ENCODE measurements around the gene UBTF. TPM values are rescaled to one million over a fixed set of nuclear protein-coding genes. Genes with fewer than 3 reads are reported as not detected.
A peak's percentile ranks its signal among the peaks of the same experiment; 100 is the strongest.

The UBTF gene
- total and polyA plus RNA-seq, 2 of the 4 experiments (the other 2 are of a cell fraction), result 29.7 to 42.1 TPM

GRCh38 chr17:44191941-44192496 lies 27.5 kb downstream of the UBTF start:
- Histone ChIP-seq H2BK5ac (ENCODE audit: low read depth, low read length, poor library complexity, severe bottlenecking) (no peak overlapping the region), H3K4me3 (ENCODE audit: insufficient read depth, low read depth, low read length) (no peak overlapping the region), H2BK15ac (ENCODE audit: low read depth, low read length) (no peak overlapping the region), H3K14ac (replicated peaks; ENCODE audit: low read depth, low read length) (no peak overlapping the region), H3K4me2 (ENCODE audit: low read depth, low read length) (no peak overlapping the region), H3K9me3 (ENCODE audit: control insufficient read depth, insufficient read depth, low read length) (no peaks in the 10 kb centered on the region), H3K23ac (ENCODE audit: low read depth, low read length) (no peak overlapping the region), H3K36me3 (ENCODE audit: control insufficient read depth, insufficient read depth, low read length) (peaks cover 64% of the 10 kb centered on the region), H4K5ac (ENCODE audit: low read depth, low read length) (no peak overlapping the region), H3K27me3 (ENCODE audit: control insufficient read depth, insufficient read depth, low read length) (no peaks in the 10 kb centered on the region), H3K4me1 (ENCODE audit: control insufficient read depth, insufficient read depth, low read length) (peaks cover 2% of the 10 kb centered on the region; the same call in 1 of the 2 replicates), H2BK120ac (ENCODE audit: low read depth, low read length) (no peak overlapping the region), H3K18ac (ENCODE audit: low read depth, low read length) (no peak overlapping the region), H3K56ac (ENCODE audit: extremely low read depth, insufficient read depth, low read length) (no peak overlapping the region), H3K4ac (ENCODE audit: low read depth, low read length) (no peak overlapping the region), H2AK9ac (replicated peaks; ENCODE audit: low read depth, low read length, poor library complexity) (no peak overlapping the region), H4K20me1 (ENCODE audit: insufficient read depth, low read length) (no peaks in the 10 kb centered on the region), H2AK5ac (ENCODE audit: low read depth, low read length) (no peak overlapping the region), H2AFZ (replicated peaks; ENCODE audit: low read length, poor library complexity) (peak overlapping the region; percentile 37), H3K27ac (ENCODE audit: insufficient read depth, low read length) (no peak overlapping the region), H4K91ac (ENCODE audit: insufficient read depth, low read depth, low read length) (no peak overlapping the region), H3K79me1 (ENCODE audit: low read depth in 1 of 2, low read length in 2 of 2) (peaks cover 26 to 59% of the 10 kb centered on the region in 2 experiments), H4K8ac (ENCODE audit: low read depth in 2 of 2, low read length in 2 of 2) (no peak overlapping the region; a peak in 2 of 4 replicates), H3K9ac (ENCODE audit: low read depth, low read length) (no peak overlapping the region), H2BK20ac (ENCODE audit: low read depth, low read length) (no peak overlapping the region), H3K9me1 (ENCODE audit: insufficient read depth, low read length) (no peaks in the 10 kb centered on the region)
- no CpG with 5 or more reads among the region's 7 CpGs for WGBS, 2 experiments (ENCODE audit: extremely low coverage in 2 of 2, insufficient read length in 1 of 2)
- ATAC-seq (ENCODE audit: low read depth) (no peak), DNase-seq (no peak)
- in situ Hi-C loops (cut with MboI; ENCODE audit: low sequenced_read_pairs), result no loop called here
- dilution Hi-C loops (cut with HindIII; ENCODE audit: low sequenced_read_pairs, unreplicated experiment), result no loop called here
- ChIA-PET POLR2A (ENCODE audit: unreplicated experiment) (no interaction called here), CTCF (no interaction called here)
- intact Hi-C loops (cut with micrococcal nuclease), result no loop called here
- TSS peak; percentile 75 for BruUV-seq (replicated peaks)
- TF ChIP-seq CHD1 (IDR thresholded peaks at IDR 0.05; ENCODE audit: low read depth, low read length) (no peak), CEBPB (IDR thresholded peaks at IDR 0.05; ENCODE audit: low read depth, low read length) (no peak), MXI1 (IDR thresholded peaks at IDR 0.05; ENCODE audit: borderline replicate concordance, low read depth, low read length) (no peak), RAD21 (IDR thresholded peaks at IDR 0.05; ENCODE audit: low read length) (no peak), NFE2L2 (IDR thresholded peaks at IDR 0.05; ENCODE audit: low read depth, low read length) (no peak), BHLHE40 (IDR thresholded peaks at IDR 0.05; ENCODE audit: low read depth, low read length) (no peak), ELK1 (IDR thresholded peaks at IDR 0.05; ENCODE audit: borderline replicate concordance, low read depth, low read length) (no peak), MAZ (IDR thresholded peaks at IDR 0.05; ENCODE audit: borderline replicate concordance, low read depth, low read length) (no peak), RCOR1 (IDR thresholded peaks at IDR 0.05; ENCODE audit: insufficient replicate concordance, low read length) (no peak), USF2 (IDR thresholded peaks at IDR 0.05; ENCODE audit: low read depth, low read length) (no peak), MAFK (IDR thresholded peaks at IDR 0.05; ENCODE audit: low read depth, low read length) (no peak), RFX5 (IDR thresholded peaks at IDR 0.05; ENCODE audit: low read depth, low read length) (no peak), POLR2A (IDR thresholded peaks at IDR 0.05; ENCODE audit: low read depth, low read length) (no peak), CTCF (conservative IDR thresholded peaks at IDR 0.05; ENCODE audit: low read depth, low read length) (no peak), FOS (IDR thresholded peaks at IDR 0.05; ENCODE audit: low read depth, low read length) (no peak), SMC3 (IDR thresholded peaks at IDR 0.05; ENCODE audit: low read depth, low read length) (no peak)

Data from IMR-90 (cell line).